ENCODE data around the gene WDR20.

The WDR20 gene

GRCh38 chr14:102201353-102201738 lies 61.6 kb downstream of the WDR20 start:
- no peak for DNase-seq

- no peak for DNase-seq
Observed at GRCh38 chr14:102201776-102202175, 62.1 kb downstream of the WDR20 start.

GRCh38 chr14:102202944-102203343 lies 63.2 kb downstream of the WDR20 start:
- no peak for DNase-seq

- no peak for DNase-seq
Observed at GRCh38 chr14:102203382-102203781, 63.7 kb downstream of the WDR20 start.

GRCh38 chr14:102205560-102205959 lies 65.9 kb downstream of the WDR20 start:
- DNase-seq: no peak

GRCh38 chr14:102206918-102207317 lies 67.2 kb downstream of the WDR20 start:
- no peak for DNase-seq

- no peak for DNase-seq
Observed at GRCh38 chr14:102207831-102208365, 68.2 kb downstream of the WDR20 start.

GRCh38 chr14:102208741-102209140 lies 69.0 kb downstream of the WDR20 start:
- DNase-seq: no peak

GRCh38 chr14:102209224-102209966 lies 69.7 kb downstream of the WDR20 start:
- no peak for DNase-seq

- DNase-seq: no peak
Observed at GRCh38 chr14:102210421-102211042, 70.8 kb downstream of the WDR20 start.

- DNase-seq: no peak
Observed at GRCh38 chr14:102211240-102211639, 71.5 kb downstream of the WDR20 start.

GRCh38 chr14:102212356-102212755 lies 72.7 kb downstream of the WDR20 start:
- no peak for DNase-seq

- DNase-seq: no peak
Observed at GRCh38 chr14:102212845-102213244, 73.1 kb downstream of the WDR20 start.

GRCh38 chr14:102213470-102213869 lies 73.8 kb downstream of the WDR20 start:
- no peak for DNase-seq

GRCh38 chr14:102213984-102214658 lies 74.4 kb downstream of the WDR20 start:
- DNase-seq: peak; percentile 24

- DNase-seq: no peak
Observed at GRCh38 chr14:102215071-102215470, 75.4 kb downstream of the WDR20 start.

GRCh38 chr14:102215576-102216250 lies 76.0 kb downstream of the WDR20 start:
- no peak for DNase-seq

GRCh38 chr14:102217399-102217798 lies 77.7 kb downstream of the WDR20 start:
- no peak for DNase-seq

- no peak for DNase-seq
Observed at GRCh38 chr14:102217987-102218421, 78.3 kb downstream of the WDR20 start.

- no peak for DNase-seq
Observed at GRCh38 chr14:102218688-102219087, 79.0 kb downstream of the WDR20 start.

GRCh38 chr14:102219316-102219715 lies 79.6 kb downstream of the WDR20 start:
- no peak for DNase-seq

- DNase-seq: no peak
Observed at GRCh38 chr14:102220031-102220430, 80.3 kb downstream of the WDR20 start.

GRCh38 chr14:102221026-102221425 lies 81.3 kb downstream of the WDR20 start:
- no peak for DNase-seq
